ENCODE measurements around the gene MCOLN1.

Gene MCOLN1

GRCh38 chr19:7579182-7579581 is 56.8 kb downstream of the MCOLN1 start:
- DNase-seq, result no peak

GRCh38 chr19:7582446-7582845 is 60.0 kb downstream of the MCOLN1 start:
- no peak for DNase-seq

All from amniotic stem cell (primary cell).